Fibroblast of villous mesenchyme (primary cell): ENCODE measurements around the gene ASMT. TPM values are rescaled to one million over a fixed set of nuclear protein-coding genes. Genes with fewer than 3 reads are reported as not detected.

ENCODE experiments used
- DNase-seq: peaks from one replicate; pipeline ENCODE4 v3.0.0-alpha.2; 2010; ENCODE audit warnings: low read depth
- H3K4me3 ChIP-seq: 2 replicates; pipeline ENCODE4 v1.5.1; 2011; ENCODE audit warnings: low read depth, mild to moderate bottlenecking, low read length
- total RNA-seq: library from RNA; depleted of rRNA; stranded (reverse); fragments of >200 nt; gene quantifications from 2 replicates; pipeline ENCODE4 v1.2.3, GENCODE V29; 2012
- TF ChIP-seq, protein P1 (sequence below): IDR thresholded peaks from 2 replicates; pipeline ENCODE4 v1.5.1; 2012; ENCODE audit warnings: low read depth, mild to moderate bottlenecking, low read length; ENCODE audit not compliant: insufficient read depth

Gene ASMT
- total RNA-seq, 1 donor, result not detected

DNA sequence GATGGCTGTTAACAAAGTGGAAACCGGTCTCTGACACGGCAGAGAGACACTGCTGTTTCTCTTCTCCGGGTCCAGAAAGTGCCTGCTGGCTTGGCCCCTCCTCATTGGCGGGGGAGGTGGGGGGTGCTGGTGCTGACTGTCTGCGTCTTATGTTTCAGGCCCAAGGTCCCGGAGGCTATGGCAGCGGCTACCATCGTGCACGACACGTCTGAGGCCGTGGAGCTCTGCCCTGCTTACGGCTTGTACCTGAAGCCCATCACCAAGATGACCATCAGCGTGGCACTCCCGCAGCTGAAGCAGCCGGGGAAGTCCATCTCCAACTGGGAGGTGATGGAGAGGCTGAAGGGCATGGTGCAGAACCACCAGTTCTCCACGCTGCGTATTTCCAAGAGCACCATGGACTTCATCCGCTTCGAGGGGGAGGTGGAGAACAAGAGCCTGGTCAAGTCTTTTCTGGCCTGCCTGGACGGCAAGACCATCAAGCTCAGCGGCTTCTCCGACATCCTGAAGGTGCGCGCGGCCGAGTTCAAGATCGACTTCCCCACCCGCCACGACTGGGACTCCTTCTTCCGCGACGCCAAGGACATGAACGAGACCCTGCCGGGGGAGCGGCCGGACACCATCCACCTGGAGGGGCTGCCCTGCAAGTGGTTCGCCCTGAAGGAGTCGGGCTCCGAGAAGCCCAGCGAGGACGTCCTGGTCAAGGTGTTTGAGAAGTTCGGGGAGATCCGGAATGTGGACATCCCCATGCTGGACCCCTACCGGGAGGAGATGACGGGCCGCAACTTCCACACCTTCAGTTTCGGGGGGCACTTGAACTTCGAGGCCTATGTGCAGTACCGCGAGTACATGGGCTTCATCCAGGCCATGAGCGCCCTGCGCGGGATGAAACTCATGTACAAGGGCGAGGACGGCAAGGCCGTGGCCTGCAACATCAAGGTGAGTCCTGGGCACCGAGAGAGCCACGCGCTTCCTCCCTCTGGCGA, 21.3 kb upstream of the ASMT start:
- DNase-seq, result no peak

DNA sequence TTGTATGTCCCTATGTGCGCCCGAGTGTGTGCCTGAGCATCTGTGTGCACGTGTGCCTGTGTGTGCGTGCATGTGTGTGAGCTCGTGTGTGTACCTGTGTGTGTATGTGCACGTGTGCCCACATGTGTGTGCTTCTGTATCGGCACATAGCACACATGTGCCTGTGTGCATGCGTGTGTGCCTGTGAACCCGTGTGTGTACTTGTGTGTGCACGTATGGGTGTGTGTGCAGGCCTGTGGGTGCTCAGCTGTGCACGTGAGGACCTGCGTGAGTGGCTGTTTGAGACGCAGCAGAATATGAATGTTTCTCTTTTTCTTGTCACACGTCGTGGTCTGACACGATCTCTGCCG, 19.2 kb upstream of the ASMT start:
- TF ChIP-seq, protein P1, sequence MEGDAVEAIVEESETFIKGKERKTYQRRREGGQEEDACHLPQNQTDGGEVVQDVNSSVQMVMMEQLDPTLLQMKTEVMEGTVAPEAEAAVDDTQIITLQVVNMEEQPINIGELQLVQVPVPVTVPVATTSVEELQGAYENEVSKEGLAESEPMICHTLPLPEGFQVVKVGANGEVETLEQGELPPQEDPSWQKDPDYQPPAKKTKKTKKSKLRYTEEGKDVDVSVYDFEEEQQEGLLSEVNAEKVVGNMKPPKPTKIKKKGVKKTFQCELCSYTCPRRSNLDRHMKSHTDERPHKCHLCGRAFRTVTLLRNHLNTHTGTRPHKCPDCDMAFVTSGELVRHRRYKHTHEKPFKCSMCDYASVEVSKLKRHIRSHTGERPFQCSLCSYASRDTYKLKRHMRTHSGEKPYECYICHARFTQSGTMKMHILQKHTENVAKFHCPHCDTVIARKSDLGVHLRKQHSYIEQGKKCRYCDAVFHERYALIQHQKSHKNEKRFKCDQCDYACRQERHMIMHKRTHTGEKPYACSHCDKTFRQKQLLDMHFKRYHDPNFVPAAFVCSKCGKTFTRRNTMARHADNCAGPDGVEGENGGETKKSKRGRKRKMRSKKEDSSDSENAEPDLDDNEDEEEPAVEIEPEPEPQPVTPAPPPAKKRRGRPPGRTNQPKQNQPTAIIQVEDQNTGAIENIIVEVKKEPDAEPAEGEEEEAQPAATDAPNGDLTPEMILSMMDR, result no peak
- no peak for DNase-seq
- no peak overlapping the region for H3K4me3 ChIP-seq

More for the DNA sequence above, 21.3 kb upstream of the ASMT start:
- TF ChIP-seq, protein P1, result no peak
- H3K4me3 ChIP-seq, result peak overlapping the region; percentile 96

DNA sequence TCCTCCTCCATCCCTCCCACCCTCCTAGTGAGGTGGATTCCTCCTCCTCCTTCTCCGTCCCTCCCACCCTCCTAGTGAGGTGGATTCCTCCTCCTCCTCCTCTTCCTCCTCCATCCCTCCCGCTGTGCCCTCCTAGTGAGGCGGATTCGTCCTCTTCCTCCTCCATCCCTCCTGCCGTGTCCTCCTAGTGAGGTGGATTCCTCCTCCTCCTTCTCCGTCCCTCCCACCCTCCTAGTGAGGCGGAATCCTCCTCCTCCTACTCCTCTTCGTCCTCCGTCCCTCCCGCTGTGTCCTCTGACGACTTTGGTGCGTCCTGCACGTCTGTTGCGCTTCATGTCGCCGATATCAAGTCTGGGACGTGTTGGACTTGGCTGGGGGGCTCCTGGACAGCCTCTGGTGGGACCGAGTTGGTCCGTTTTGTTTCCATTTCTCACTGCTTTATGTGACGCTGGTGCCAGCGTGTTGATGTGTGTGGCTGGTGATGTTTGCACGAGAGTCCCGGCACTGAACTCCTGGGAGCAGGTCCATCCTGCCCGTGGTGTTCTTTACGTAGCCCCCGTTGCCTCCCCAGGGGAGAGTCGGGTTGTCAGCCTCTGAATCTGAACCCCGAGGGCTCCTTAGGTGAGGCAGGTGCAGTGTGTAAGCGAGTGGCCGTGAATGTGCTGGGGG, 18.0 kb upstream of the ASMT start:
- no peak overlapping the region for H3K4me3 ChIP-seq
- no peak for DNase-seq
- TF ChIP-seq, protein P1, result no peak

DNA sequence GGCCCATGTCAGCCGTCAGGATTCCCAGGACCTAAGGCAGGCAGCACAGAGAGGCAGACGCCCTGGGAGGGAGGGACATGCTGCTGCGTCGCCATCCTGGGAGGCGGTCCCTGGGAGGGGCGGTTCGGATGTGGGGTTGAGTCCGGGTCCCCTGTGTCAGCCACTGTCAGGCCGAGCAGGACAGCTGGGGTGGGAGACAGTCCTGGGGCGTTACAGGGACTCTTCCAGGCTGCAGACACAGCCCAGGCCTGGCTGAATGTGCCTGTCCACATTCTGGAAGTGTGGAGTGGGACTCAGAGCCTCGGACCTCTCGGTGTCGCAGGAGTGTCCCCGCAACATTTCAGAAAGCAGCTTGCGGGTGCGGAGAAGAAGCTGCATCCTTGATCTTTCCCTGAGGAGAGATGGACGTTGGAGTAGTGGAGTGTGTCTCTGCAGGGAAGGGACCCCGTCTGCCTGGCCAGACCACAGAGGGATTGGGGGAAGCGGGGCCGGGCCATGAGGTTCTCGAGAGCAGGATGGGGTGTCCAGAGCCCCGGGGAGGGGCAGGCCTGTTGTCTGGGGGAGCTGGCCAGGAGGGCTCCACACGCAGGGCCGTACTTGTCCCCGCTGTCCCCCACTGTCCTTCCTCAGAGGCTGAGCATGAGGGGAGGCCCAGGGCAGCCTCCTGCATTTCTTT, 17.4 kb upstream of the ASMT start:
- TF ChIP-seq, protein P1, result no peak
- no peak for DNase-seq
- no peak overlapping the region for H3K4me3 ChIP-seq

DNA sequence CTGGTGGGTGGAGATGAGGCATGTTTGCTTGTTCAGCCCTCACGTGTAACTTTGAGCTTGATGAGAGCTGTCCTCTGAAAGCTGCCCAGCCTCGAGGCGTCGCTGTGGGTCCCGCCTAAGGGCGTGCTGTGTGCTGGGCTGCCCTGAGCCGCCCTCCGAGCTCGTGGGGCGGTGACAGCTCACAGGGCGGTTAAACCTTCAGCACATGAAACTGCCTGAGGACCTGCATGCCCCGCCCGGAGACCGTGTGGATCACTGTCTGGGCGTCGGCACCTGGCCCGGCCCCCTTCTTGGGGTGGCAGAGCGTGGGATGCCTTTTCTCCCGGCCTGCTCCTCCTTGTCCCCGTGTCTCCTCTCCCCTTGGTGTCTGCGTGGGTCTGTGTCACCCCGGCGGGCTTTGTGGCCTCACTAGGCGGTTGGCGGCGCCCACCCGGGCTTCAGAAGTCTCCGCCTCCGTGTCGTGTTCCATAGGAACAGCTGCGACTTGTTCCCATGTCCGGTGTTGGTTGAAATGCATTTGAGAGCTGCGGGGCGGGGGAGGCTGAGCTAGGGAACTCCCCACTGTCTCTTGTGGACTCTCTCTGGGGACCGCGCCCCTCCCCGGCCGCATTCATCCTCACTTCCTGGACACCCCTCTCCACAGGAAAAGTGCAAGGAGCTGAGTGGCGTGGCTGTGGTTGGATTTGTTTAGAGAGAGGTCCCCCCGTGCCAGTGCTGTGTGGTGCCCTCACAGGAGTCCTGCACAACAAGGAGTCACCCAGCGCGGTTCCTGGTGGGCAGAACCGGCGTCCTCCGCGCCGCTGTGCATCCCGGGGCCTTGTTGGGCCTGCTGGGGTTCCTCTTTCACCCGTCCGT, 16.6 kb upstream of the ASMT start:
- DNase-seq, result no peak
- no peak overlapping the region for H3K4me3 ChIP-seq
- TF ChIP-seq, protein P1, result no peak
